Measurements from ENCODE around the gene QSOX2. TPM values are rescaled to one million over a fixed set of nuclear protein-coding genes. Genes with fewer than 3 reads are reported as not detected.

QSOX2 gene
- total RNA-seq, 1 experiment from 2014 or later = 34.6 TPM

DNA sequence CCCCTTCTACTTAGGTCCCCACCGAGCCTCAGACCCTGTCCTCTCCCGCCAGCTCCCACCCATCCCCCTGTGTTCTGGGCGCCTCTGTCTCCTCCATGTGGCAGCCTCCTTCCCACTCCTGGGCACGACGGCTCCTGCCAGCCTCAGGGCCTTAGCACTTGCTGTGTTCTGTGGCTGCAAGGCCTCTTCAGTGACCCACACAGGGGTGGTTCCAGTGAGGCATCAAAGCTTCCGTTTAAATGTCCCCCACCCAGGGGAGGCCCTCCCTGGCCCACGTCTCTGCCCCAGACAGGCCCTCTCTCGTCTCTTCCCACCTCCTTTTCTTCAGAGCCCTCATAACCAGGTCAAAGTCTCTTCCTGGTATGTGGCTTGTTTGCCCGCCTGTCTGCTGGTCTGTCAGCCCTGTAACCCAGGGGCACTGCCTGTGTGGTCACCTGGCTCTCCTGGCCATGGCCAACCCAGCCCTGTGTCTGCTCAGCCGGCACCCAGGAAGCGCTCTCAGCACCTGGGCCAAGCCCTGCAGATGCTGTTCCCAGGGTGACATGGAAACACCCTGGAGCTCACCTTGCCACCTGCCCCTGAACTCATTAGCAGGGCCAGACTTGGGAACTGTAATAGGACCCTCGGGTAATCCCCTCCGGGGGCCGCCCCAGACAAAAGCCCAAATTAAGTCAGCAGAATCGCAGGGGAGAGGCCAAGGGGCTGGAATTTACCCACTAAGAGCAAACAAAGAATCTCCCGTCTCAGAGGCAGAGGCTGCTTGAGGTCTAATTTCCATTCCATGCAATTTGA, 74.4 kb downstream of the QSOX2 start:
- no peak for DNase-seq (ENCODE audit: low read depth, low spot score)
- ATAC-seq = peak; percentile 17; the same call in 1 of the 2 replicates
- Histone ChIP-seq H3K79me2 (ENCODE audit: insufficient read depth, low read length) (no peaks in the 10 kb centered on the region), H3K36me3 (ENCODE audit: control insufficient read depth in 1 of 2, insufficient read depth in 2 of 2, low read length in 2 of 2) (no peaks in the 10 kb centered on the region), H3K4me1 (ENCODE audit: control insufficient read depth in 1 of 2, insufficient read depth in 2 of 2, low read length in 2 of 2) (peaks cover 0 to 8% of the 10 kb centered on the region in 2 experiments; a peak in 1 of 4 replicates), H3K9me3 (ENCODE audit: control insufficient read depth in 1 of 2, insufficient read depth in 1 of 2, low read depth in 1 of 2, low read length in 2 of 2) (no peaks in the 10 kb centered on the region), H3K9me2 (ENCODE audit: insufficient read depth) (no peaks in the 10 kb centered on the region), H2AFZ (ENCODE audit: low read depth, low read length, poor library complexity, severe bottlenecking) (no peak overlapping the region), H3K4me2 (ENCODE audit: low read length) (no peak overlapping the region), H3K4me3 (replicated peaks in 1 of 2; ENCODE audit: low read depth in 1 of 2, low read length in 2 of 2) (no peak overlapping the region), H3K9ac (ENCODE audit: low read length) (no peak overlapping the region), H3K27ac (ENCODE audit: low read depth, low read length) (no peak overlapping the region), H4K20me1 (ENCODE audit: insufficient read depth) (no peaks in the 10 kb centered on the region), H3K27me3 (ENCODE audit: insufficient read depth, low read length) (no peaks in the 10 kb centered on the region)
- POLR2A ChIA-PET = no interaction called here
- CTCF ChIA-PET = interaction anchor here (0.6 to 1.0 kb wide), 10 partner anchors 7 to 204 kb away, joined by 3 to 6 read pairs (median 4); no protein-coding TSS in a partner anchor
- RAD21 ChIA-PET (ENCODE audit: low non-redundant PET in 1 of 2, low total read pairs in 2 of 2, uncharacterized antibody in 2 of 2, unreplicated experiment in 2 of 2) = interaction anchor here in 1 of 2 experiments (0.8 kb wide), 1 partner anchor 96 kb away, joined by 3 read pairs; no protein-coding TSS in a partner anchor
- intact Hi-C loops (cut with micrococcal nuclease) = loop anchor here (2.0 to 5.0 kb wide), 2 partner anchors 56 to 96 kb away; no protein-coding TSS in a partner anchor
- no peak for TF ChIP-seq ELF1 (IDR thresholded peaks at IDR 0.05; ENCODE audit: borderline replicate concordance, low read depth)
- TF ChIP-seq ZNF274 (IDR thresholded peaks at IDR 0.05; ENCODE audit: low read depth, low read length) = no peak
- TF ChIP-seq POLR2A (IDR thresholded peaks at IDR 0.05; ENCODE audit: borderline replicate concordance, extremely low read depth, insufficient read depth, insufficient read length) = no peak
- TF ChIP-seq ZFX (IDR thresholded peaks at IDR 0.05) = no peak
- TF ChIP-seq CBX3 (IDR thresholded peaks at IDR 0.05; ENCODE audit: low read depth) = no peak
- no peak for TF ChIP-seq JUND (IDR thresholded peaks at IDR 0.05)
- no peak for TF ChIP-seq EZH2phosphoT487 (IDR thresholded peaks at IDR 0.05; ENCODE audit: borderline replicate concordance)
- no peak for TF ChIP-seq TCF7L2 (IDR thresholded peaks at IDR 0.05; ENCODE audit: borderline replicate concordance, extremely low read depth, insufficient read depth, insufficient read length)
- no peak for TF ChIP-seq SIN3A (IDR thresholded peaks at IDR 0.05; ENCODE audit: low read depth)
- no peak for TF ChIP-seq POLR2AphosphoS5 (IDR thresholded peaks at IDR 0.05; ENCODE audit: low read depth, low read length)
- TF ChIP-seq EGR1 (IDR thresholded peaks at IDR 0.05; ENCODE audit: low read depth) = no peak
- BruUV-seq (replicated peaks) = no TSS peak
